Hepatocyte (in vitro differentiated cells): ENCODE data around the gene LMTK2. TPM values are rescaled to one million over a fixed set of nuclear protein-coding genes. Genes with fewer than 3 reads are reported as not detected.
A peak's percentile ranks its signal among the peaks of the same experiment; 100 is the strongest.

ENCODE experiments used
- DNase-seq: peaks from one replicate; pipeline ENCODE4 v3.0.0-alpha.2; 2016; ENCODE audit warnings: low spot score
- H2AFZ ChIP-seq: fragments of 200-600 bp; sonication (generic); 2 replicates; pipeline ENCODE4 v1.6.0; 2016; ENCODE audit warnings: antibody characterized with exemption, mild to moderate bottlenecking
- H3K27ac ChIP-seq: fragments of 200-600 bp; sonication (generic); 2 replicates; pipeline ENCODE4 v1.5.1; 2016; ENCODE audit warnings: mild to moderate bottlenecking
- H3K27me3 ChIP-seq: fragments of 200-600 bp; sonication (generic); 2 replicates; pipeline ENCODE4 v1.6.1; 2016
- H3K36me3 ChIP-seq: fragments of 200-600 bp; sonication (generic); replicated peaks from 2 replicates; pipeline ENCODE4 v1.5.1; 2016; ENCODE audit warnings: low read depth; ENCODE audit not compliant: insufficient read depth
- H3K4me1 ChIP-seq: fragments of 200-600 bp; sonication (generic); 2 replicates; pipeline ENCODE4 v1.5.1; 2016; ENCODE audit warnings: mild to moderate bottlenecking, moderate library complexity; ENCODE audit not compliant: insufficient read depth
- H3K4me2 ChIP-seq: fragments of 200-600 bp; sonication (generic); 2 replicates; pipeline ENCODE4 v1.6.0; 2016
- H3K4me3 ChIP-seq: fragments of 200-600 bp; sonication (generic); 2 replicates; pipeline ENCODE4 v1.5.1; 2016; ENCODE audit warnings: mild to moderate bottlenecking
- H3K79me2 ChIP-seq: fragments of 200-600 bp; sonication (generic); 2 replicates; pipeline ENCODE4 v1.6.0; 2017; ENCODE audit warnings: mild to moderate bottlenecking
- H3K9me2 ChIP-seq: fragments of 200-600 bp; sonication (generic); replicated peaks from 2 replicates; pipeline ENCODE4 v1.6.0; 2017; ENCODE audit warnings: mild to moderate bottlenecking; ENCODE audit not compliant: insufficient read depth
- H3K9me3 ChIP-seq: fragments of 200-600 bp; sonication (generic); 2 replicates; pipeline ENCODE4 v1.5.1; 2016; ENCODE audit warnings: low read depth, mild to moderate bottlenecking
- H4K20me1 ChIP-seq: fragments of 200-600 bp; sonication (generic); 2 replicates; pipeline ENCODE4 v1.6.0; 2016; ENCODE audit warnings: mild to moderate bottlenecking; ENCODE audit not compliant: insufficient read depth, poor library complexity, severe bottlenecking
- EZH2 ChIP-seq: fragments of 200-600 bp; sonication (generic); IDR thresholded peaks from 2 replicates; pipeline ENCODE4 v1.6.1; 2016; ENCODE audit warnings: antibody characterized with exemption, mild to moderate bottlenecking, borderline replicate concordance
- EZH2phosphoT487 ChIP-seq: fragments of 200-600 bp; sonication (generic); IDR thresholded peaks from one replicate; pipeline ENCODE4 v1.6.1; 2018; ENCODE audit warnings: antibody characterized with exemption, mild to moderate bottlenecking, low read depth, moderate library complexity; ENCODE audit not compliant: unreplicated experiment, severe bottlenecking
- WGBS: methylation state at CpG from one replicate; pipeline ENCODE4 v1.1.6; 2016; ENCODE audit warnings: low lambda C conversion rate; ENCODE audit errors: missing lambda C conversion rate; 5-methylcytosine and 5-hydroxymethylcytosine counted together
- polyA plus RNA-seq: library from polyadenylated mRNA; unstranded; fragments of >200 nt; fragmentation: Nextera tagmentation; extraction: Ambion mirVana; gene quantifications from 2 replicates; pipeline ENCODE4 v1.2.1, GENCODE V29; 2016
- total RNA-seq: library from RNA; depleted of rRNA; stranded (reverse); fragments of >200 nt; gene quantifications from 2 replicates; pipeline ENCODE4 v1.2.3, GENCODE V29; 2014
- TF ChIP-seq, protein P1 (sequence below): fragments of 200-600 bp; sonication (generic); IDR thresholded peaks from 2 replicates; pipeline ENCODE4 v1.5.1; 2016; ENCODE audit warnings: antibody characterized with exemption, mild to moderate bottlenecking; ENCODE audit not compliant: poor library complexity

The LMTK2 gene
- total and polyA plus RNA-seq, 2 experiments from 2014 or later: 5.0 to 13.1 TPM

DNA sequence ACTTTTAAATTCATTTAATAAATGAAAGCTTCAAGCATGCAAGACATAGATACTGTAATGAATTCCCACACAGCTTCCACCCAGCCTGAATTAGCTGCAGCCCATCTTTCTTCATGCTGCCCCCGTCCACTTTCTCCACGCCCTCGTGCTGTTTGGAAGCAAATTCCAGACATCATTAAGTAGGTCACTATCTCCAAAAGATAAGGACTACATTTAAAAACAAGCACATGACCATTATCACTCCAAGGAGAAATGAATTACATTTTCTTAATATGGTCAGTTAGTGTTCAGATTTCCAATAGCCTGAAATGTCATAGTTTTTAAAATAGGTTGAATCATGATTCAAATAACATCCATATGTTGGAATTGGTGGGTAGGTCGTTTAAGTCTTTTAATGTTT, 24.3 kb downstream of the LMTK2 start:
- WGBS: 45% methylated on average over 4 of the region's 4 CpGs
- H3K4me3 ChIP-seq: no peak overlapping the region
- H3K9me3 ChIP-seq: no peaks in the 10 kb centered on the region
- H3K79me2 ChIP-seq: peaks cover 79% of the 10 kb centered on the region
- TF ChIP-seq EZH2phosphoT487 (no peak), EZH2 (no peak)
- TF ChIP-seq, protein P1, sequence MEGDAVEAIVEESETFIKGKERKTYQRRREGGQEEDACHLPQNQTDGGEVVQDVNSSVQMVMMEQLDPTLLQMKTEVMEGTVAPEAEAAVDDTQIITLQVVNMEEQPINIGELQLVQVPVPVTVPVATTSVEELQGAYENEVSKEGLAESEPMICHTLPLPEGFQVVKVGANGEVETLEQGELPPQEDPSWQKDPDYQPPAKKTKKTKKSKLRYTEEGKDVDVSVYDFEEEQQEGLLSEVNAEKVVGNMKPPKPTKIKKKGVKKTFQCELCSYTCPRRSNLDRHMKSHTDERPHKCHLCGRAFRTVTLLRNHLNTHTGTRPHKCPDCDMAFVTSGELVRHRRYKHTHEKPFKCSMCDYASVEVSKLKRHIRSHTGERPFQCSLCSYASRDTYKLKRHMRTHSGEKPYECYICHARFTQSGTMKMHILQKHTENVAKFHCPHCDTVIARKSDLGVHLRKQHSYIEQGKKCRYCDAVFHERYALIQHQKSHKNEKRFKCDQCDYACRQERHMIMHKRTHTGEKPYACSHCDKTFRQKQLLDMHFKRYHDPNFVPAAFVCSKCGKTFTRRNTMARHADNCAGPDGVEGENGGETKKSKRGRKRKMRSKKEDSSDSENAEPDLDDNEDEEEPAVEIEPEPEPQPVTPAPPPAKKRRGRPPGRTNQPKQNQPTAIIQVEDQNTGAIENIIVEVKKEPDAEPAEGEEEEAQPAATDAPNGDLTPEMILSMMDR: no peak
- H3K4me2 ChIP-seq: peak overlapping the region; percentile 58
- peak overlapping the region; percentile 85 for H3K27ac ChIP-seq
- H4K20me1 ChIP-seq: peaks cover 8% of the 10 kb centered on the region
- no peaks in the 10 kb centered on the region for H3K9me2 ChIP-seq
- no peaks in the 10 kb centered on the region for H3K36me3 ChIP-seq
- H3K27me3 ChIP-seq: no peaks in the 10 kb centered on the region
- H3K4me1 ChIP-seq: peaks cover 24% of the 10 kb centered on the region
- no peak for DNase-seq
- H2AFZ ChIP-seq: no peak overlapping the region

DNA sequence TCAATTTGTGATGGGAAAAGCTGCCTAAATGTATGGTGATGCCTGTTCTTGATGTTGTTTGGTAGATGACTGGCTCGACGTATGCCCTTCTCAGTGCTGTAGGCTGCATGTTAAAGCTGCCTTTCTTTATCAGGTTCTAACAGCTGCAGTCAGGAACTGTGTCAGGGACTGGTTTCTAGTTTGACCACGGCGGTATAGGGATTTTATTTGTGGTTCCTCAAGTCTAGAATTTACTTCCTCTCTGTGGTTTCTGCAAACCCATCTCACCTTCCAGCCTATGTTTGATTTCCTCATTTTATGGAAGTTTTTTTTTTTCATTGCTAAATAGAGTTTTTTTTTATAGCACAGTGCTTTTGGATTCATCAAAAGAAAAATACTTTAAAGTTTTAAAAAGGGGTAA, 26.5 kb downstream of the LMTK2 start:
- no peak for DNase-seq
- Histone ChIP-seq H3K4me2 (peak overlapping the region; percentile 51), H3K9me2 (no peaks in the 10 kb centered on the region), H3K27ac (peak overlapping the region; percentile 85), H3K36me3 (no peaks in the 10 kb centered on the region), H3K79me2 (peaks cover 72% of the 10 kb centered on the region), H3K27me3 (no peaks in the 10 kb centered on the region), H4K20me1 (peaks cover 2% of the 10 kb centered on the region), H2AFZ (no peak overlapping the region), H3K4me3 (no peak overlapping the region), H3K9me3 (no peaks in the 10 kb centered on the region), H3K4me1 (peaks cover 24% of the 10 kb centered on the region)
- 75% methylated on average over 4 of the region's 4 CpGs for WGBS
- TF ChIP-seq, protein P1: no peak
- TF ChIP-seq EZH2phosphoT487 (no peak), EZH2 (no peak)

DNA sequence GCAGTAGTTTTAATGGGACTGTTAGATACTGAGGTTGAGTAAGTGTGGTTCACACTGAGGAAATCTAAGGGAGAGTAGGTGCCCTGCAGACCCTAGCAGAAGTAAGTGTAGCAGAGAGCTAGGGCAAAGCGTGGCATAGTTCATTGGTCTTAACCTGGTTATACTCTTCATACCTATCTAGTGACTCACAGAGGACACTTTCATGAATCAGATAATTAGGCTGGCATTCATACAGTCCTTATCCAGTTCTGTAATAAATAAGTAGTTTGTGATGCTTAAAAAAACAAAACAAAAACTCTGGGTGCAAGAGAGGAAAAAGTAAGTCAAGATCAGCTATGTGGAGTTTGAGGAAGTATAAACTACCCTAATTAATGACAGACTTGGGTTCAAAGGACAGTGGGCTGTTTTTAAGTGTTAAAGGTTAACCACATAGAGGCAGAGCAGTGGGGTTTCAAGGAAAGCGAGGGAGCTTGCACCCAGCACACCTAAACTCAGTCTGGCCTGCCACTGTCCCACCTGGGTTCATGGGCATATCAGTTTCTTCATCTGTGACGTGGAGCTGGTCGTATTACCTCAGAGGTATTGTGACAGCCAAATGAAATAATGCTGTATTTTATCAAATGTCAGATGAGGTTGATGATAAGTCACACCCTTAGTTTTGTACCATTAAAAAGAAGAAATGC, 27.1 kb downstream of the LMTK2 start:
- DNase-seq: no peak
- H3K9me3 ChIP-seq: no peaks in the 10 kb centered on the region
- H2AFZ ChIP-seq: no peak overlapping the region
- H3K36me3 ChIP-seq: no peaks in the 10 kb centered on the region
- H3K4me2 ChIP-seq: peak overlapping the region; percentile 51
- H3K4me1 ChIP-seq: peaks cover 24% of the 10 kb centered on the region
- no peak overlapping the region for H3K4me3 ChIP-seq
- WGBS: 55% methylated on average over 4 of the region's 4 CpGs
- peak overlapping the region; percentile 85 for H3K27ac ChIP-seq
- no peaks in the 10 kb centered on the region for H3K27me3 ChIP-seq
- peaks cover 2% of the 10 kb centered on the region for H4K20me1 ChIP-seq
- TF ChIP-seq, protein P1: no peak
- TF ChIP-seq EZH2phosphoT487 (no peak), EZH2 (no peak)
- peaks cover 66% of the 10 kb centered on the region for H3K79me2 ChIP-seq
- no peaks in the 10 kb centered on the region for H3K9me2 ChIP-seq
